ENCODE results near the gene THSD7A.

DNA sequence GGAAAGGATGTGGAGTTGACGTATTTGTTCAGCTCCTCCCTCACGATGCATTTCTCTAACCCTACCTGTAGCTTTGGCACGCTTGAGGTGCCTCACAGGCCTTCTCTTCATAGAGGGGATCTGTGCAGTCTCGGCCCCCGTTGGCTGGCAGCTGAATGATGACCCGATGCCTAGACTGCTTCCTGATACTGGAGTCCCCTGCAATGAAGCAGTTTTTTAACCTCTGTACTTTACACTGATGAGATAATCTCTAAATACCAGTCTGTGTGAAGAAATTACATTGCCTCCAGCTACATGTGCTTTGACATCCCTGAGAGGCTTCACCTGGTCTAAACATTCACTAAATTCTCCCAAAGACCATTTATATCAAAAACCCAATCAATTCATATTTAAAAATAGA is 370.1 kb downstream of the THSD7A start:
- TF ChIP-seq POLR2A (IDR thresholded peaks at IDR 0.05; ENCODE audit: low read depth, low read length) (no peak), RAD21 (IDR thresholded peaks at IDR 0.05; ENCODE audit: low read length) (no peak), CHD1 (IDR thresholded peaks at IDR 0.05; ENCODE audit: low read depth, low read length) (no peak)

Measured in IMR-90 (cell line).